Central memory CD8-positive, alpha-beta T cell (primary cell): ENCODE measurements around the gene RNU1-4.
A peak's percentile ranks its signal among the peaks of the same experiment; 100 is the strongest.
"Not testable (repeated sequence)": the region's sequence is repeated elsewhere in the genome, so short reads cannot be mapped to it uniquely, and the experiment has no call there.

Source experiments
- ATAC-seq: fragments of 150-1000 bp; cut with Tn5 transposase; replicated peaks from 2 replicates; pipeline ENCODE4 v1.10.0; 2022; ENCODE audit warnings: mild to moderate bottlenecking, moderate FRiP score, moderate number of reproducible peaks; ENCODE audit not compliant: poor library complexity, severe bottlenecking; ENCODE audit errors: extremely low read depth
- DNase-seq, 2 donors: peaks; one replicate each; pipeline ENCODE4 v3.0.0; 2021; ENCODE audit warnings: low spot score in 2 of 2
- H3K27ac Mint-ChIP-seq: one replicate; pipeline ENCODE4 v1.8.0; 2022; ENCODE audit warnings: low read depth, mild to moderate bottlenecking, moderate library complexity, mixed read lengths
- H3K27me3 Mint-ChIP-seq: one replicate; pipeline ENCODE4 v1.8.0; 2022; ENCODE audit warnings: mixed read lengths
- H3K36me3 Mint-ChIP-seq: one replicate; pipeline ENCODE4 v1.8.0; 2022; ENCODE audit warnings: mild to moderate bottlenecking, moderate library complexity, mixed read lengths; ENCODE audit not compliant: insufficient read depth
- H3K4me1 Mint-ChIP-seq: one replicate; pipeline ENCODE4 v1.8.0; 2022; ENCODE audit warnings: mixed read lengths
- H3K4me3 Mint-ChIP-seq: one replicate; pipeline ENCODE4 v1.8.0; 2022; ENCODE audit warnings: mild to moderate bottlenecking, moderate library complexity, mixed read lengths
- H3K9me3 Mint-ChIP-seq: one replicate; pipeline ENCODE4 v1.8.0; 2022; ENCODE audit warnings: mixed read lengths

Gene RNU1-4

GRCh38 chr1:16713480-16713879 lies 26.8 kb upstream of the RNU1-4 start:
- H3K4me1 Mint-ChIP-seq, ATAC-seq, H3K9me3 Mint-ChIP-seq, H3K36me3 Mint-ChIP-seq, H3K4me3 Mint-ChIP-seq, DNase-seq, H3K27ac Mint-ChIP-seq: not testable (repeated sequence)
- H3K27me3 Mint-ChIP-seq: peaks cover 20% of the 10 kb centered on the region

GRCh38 chr1:16716691-16717335 lies 23.5 kb upstream of the RNU1-4 start:
- H3K9me3 Mint-ChIP-seq: no peaks in the 10 kb centered on the region
- no peaks in the 10 kb centered on the region for H3K4me1 Mint-ChIP-seq
- DNase-seq (no peak), ATAC-seq (no peak)
- H3K36me3 Mint-ChIP-seq: no peaks in the 10 kb centered on the region
- H3K27ac Mint-ChIP-seq: no peak overlapping the region
- peaks cover 54% of the 10 kb centered on the region for H3K27me3 Mint-ChIP-seq
- no peak overlapping the region for H3K4me3 Mint-ChIP-seq

GRCh38 chr1:16717336-16718098 lies 22.8 kb upstream of the RNU1-4 start:
- Mint-ChIP-seq H3K9me3 (no peaks in the 10 kb centered on the region), H3K36me3 (no peaks in the 10 kb centered on the region), H3K27me3 (peaks cover 57% of the 10 kb centered on the region), H3K4me3 (no peak overlapping the region), H3K27ac (no peak overlapping the region), H3K4me1 (no peaks in the 10 kb centered on the region)
- no peak for DNase-seq
- ATAC-seq: no peak

- H3K27me3 Mint-ChIP-seq: peaks cover 57% of the 10 kb centered on the region
- H3K27ac Mint-ChIP-seq, ATAC-seq, H3K4me1 Mint-ChIP-seq, H3K36me3 Mint-ChIP-seq, H3K4me3 Mint-ChIP-seq, H3K9me3 Mint-ChIP-seq: not testable (repeated sequence)
- DNase-seq: peak in 1 of 2 donors; percentile 22
These were observed 22.0 kb upstream of the RNU1-4 start for GRCh38 chr1:16718099-16718907.

- DNase-seq (peak in 1 of 2 donors; percentile 16), ATAC-seq (no peak)
- no peaks in the 10 kb centered on the region for H3K9me3 Mint-ChIP-seq
- H3K27me3 Mint-ChIP-seq: peaks cover 57% of the 10 kb centered on the region
- no peaks in the 10 kb centered on the region for H3K4me1 Mint-ChIP-seq
- H3K36me3 Mint-ChIP-seq: no peaks in the 10 kb centered on the region
- H3K4me3 Mint-ChIP-seq: no peak overlapping the region
- H3K27ac Mint-ChIP-seq: no peak overlapping the region
These were observed 21.3 kb upstream of the RNU1-4 start for GRCh38 chr1:16718908-16719533.

GRCh38 chr1:16719571-16720350 lies 20.6 kb upstream of the RNU1-4 start:
- no peak overlapping the region for H3K4me3 Mint-ChIP-seq
- H3K27me3 Mint-ChIP-seq: peaks cover 57% of the 10 kb centered on the region
- H3K27ac Mint-ChIP-seq: no peak overlapping the region
- H3K9me3 Mint-ChIP-seq: no peaks in the 10 kb centered on the region
- H3K36me3 Mint-ChIP-seq: no peaks in the 10 kb centered on the region
- no peak for ATAC-seq
- peak in 1 of 2 donors; percentile 20 for DNase-seq
- no peaks in the 10 kb centered on the region for H3K4me1 Mint-ChIP-seq

GRCh38 chr1:16720351-16721223 lies 19.7 kb upstream of the RNU1-4 start:
- DNase-seq (peak in 1 of 2 donors; percentile 15), ATAC-seq (no peak)
- H3K4me3 Mint-ChIP-seq: no peak overlapping the region
- no peaks in the 10 kb centered on the region for H3K9me3 Mint-ChIP-seq
- no peak overlapping the region for H3K27ac Mint-ChIP-seq
- H3K27me3 Mint-ChIP-seq: peaks cover 57% of the 10 kb centered on the region
- no peaks in the 10 kb centered on the region for H3K4me1 Mint-ChIP-seq
- no peaks in the 10 kb centered on the region for H3K36me3 Mint-ChIP-seq

GRCh38 chr1:16721871-16722641 lies 18.3 kb upstream of the RNU1-4 start:
- Mint-ChIP-seq H3K9me3 (no peaks in the 10 kb centered on the region), H3K27ac (no peak overlapping the region), H3K27me3 (peaks cover 50% of the 10 kb centered on the region), H3K4me3 (no peak overlapping the region), H3K4me1 (no peaks in the 10 kb centered on the region), H3K36me3 (no peaks in the 10 kb centered on the region)
- no peak for DNase-seq
- no peak for ATAC-seq

- H3K27me3 Mint-ChIP-seq: peaks cover 22% of the 10 kb centered on the region
- ATAC-seq (no peak), DNase-seq (peak; percentile 9 to 30)
- H3K9me3 Mint-ChIP-seq: no peaks in the 10 kb centered on the region
- H3K36me3 Mint-ChIP-seq: no peaks in the 10 kb centered on the region
- H3K4me1 Mint-ChIP-seq: no peaks in the 10 kb centered on the region
- no peak overlapping the region for H3K4me3 Mint-ChIP-seq
- H3K27ac Mint-ChIP-seq: no peak overlapping the region
These were observed 15.4 kb upstream of the RNU1-4 start for GRCh38 chr1:16724718-16725438.

GRCh38 chr1:16725439-16726245 lies 14.7 kb upstream of the RNU1-4 start:
- not testable (repeated sequence) for ATAC-seq, DNase-seq, H3K36me3 Mint-ChIP-seq, H3K4me1 Mint-ChIP-seq, H3K4me3 Mint-ChIP-seq, H3K27ac Mint-ChIP-seq, H3K9me3 Mint-ChIP-seq
- peaks cover 14% of the 10 kb centered on the region for H3K27me3 Mint-ChIP-seq
